Nephron (organoid): ENCODE data around the gene CREB5.

Source experiments
- H3K27ac Mint-ChIP-seq, 3 experiments: 2 replicates each; pipeline ENCODE4 v1.8.0; 2020; ENCODE audit warnings: mixed read lengths in 3 of 3, mild to moderate bottlenecking in 2 of 3, moderate library complexity in 1 of 3
- H3K27me3 Mint-ChIP-seq: 2 replicates; pipeline ENCODE4 v1.8.0; 2021; ENCODE audit warnings: low read depth, mild to moderate bottlenecking, moderate library complexity, mixed read lengths
- H3K36me3 Mint-ChIP-seq: 2 replicates; pipeline ENCODE4 v1.8.0; 2020; ENCODE audit warnings: low read depth, mixed read lengths
- H3K4me1 Mint-ChIP-seq: 2 replicates; pipeline ENCODE4 v1.8.0; 2020; ENCODE audit warnings: mixed read lengths
- H3K4me3 Mint-ChIP-seq, 3 experiments: 2 replicates each; pipeline ENCODE4 v1.8.0; 2020; ENCODE audit warnings: mild to moderate bottlenecking in 3 of 3, mixed read lengths in 3 of 3, moderate library complexity in 2 of 3
- H3K9me3 Mint-ChIP-seq: 2 replicates; pipeline ENCODE4 v1.8.0; 2020; ENCODE audit warnings: mixed read lengths
- CTCF ChIP-seq, 3 experiments: fragments of 200-600 bp; sonication (generic); IDR thresholded peaks; one replicate each; pipeline ENCODE4 v1.5.0; 2021; ENCODE audit warnings: antibody characterized with exemption in 3 of 3; ENCODE audit not compliant: unreplicated experiment in 3 of 3

The CREB5 gene

GRCh38 chr7:28682801-28683200, 270.5 kb downstream of the CREB5 start:
- H3K27me3 Mint-ChIP-seq, result peaks cover 12% of the 10 kb centered on the region

GRCh38 chr7:28684650-28685241, 272.4 kb downstream of the CREB5 start:
- no peaks in the 10 kb centered on the region for H3K36me3 Mint-ChIP-seq
- peaks cover 14% of the 10 kb centered on the region for H3K4me1 Mint-ChIP-seq
- peaks cover 12% of the 10 kb centered on the region for H3K27me3 Mint-ChIP-seq
- H3K9me3 Mint-ChIP-seq, result no peaks in the 10 kb centered on the region
- no peak overlapping the region for H3K27ac Mint-ChIP-seq
- TF ChIP-seq CTCF (IDR thresholded peaks at IDR 0.05; ENCODE audit: unreplicated experiment in 3 of 3), result no peak
- peak overlapping the region in 2 of 3 experiments; percentile 19 to 21 for H3K4me3 Mint-ChIP-seq

More at GRCh38 chr7:28682801-28683200, 270.5 kb downstream of the CREB5 start:
- H3K4me1 Mint-ChIP-seq, result peaks cover 14% of the 10 kb centered on the region
- peak overlapping the region; percentile 44 to 62 (median 59) for H3K27ac Mint-ChIP-seq
- TF ChIP-seq CTCF (IDR thresholded peaks at IDR 0.05; ENCODE audit: unreplicated experiment in 3 of 3), result no peak
- no peaks in the 10 kb centered on the region for H3K9me3 Mint-ChIP-seq
- H3K4me3 Mint-ChIP-seq, result peak overlapping the region in 1 of 3 experiments; percentile 13
- H3K36me3 Mint-ChIP-seq, result no peaks in the 10 kb centered on the region

- peaks cover 14% of the 10 kb centered on the region for H3K4me1 Mint-ChIP-seq
- peaks cover 11% of the 10 kb centered on the region for H3K27me3 Mint-ChIP-seq
- H3K4me3 Mint-ChIP-seq, result no peak overlapping the region
- no peak for TF ChIP-seq CTCF (IDR thresholded peaks at IDR 0.05; ENCODE audit: unreplicated experiment in 3 of 3)
- H3K9me3 Mint-ChIP-seq, result no peaks in the 10 kb centered on the region
- H3K27ac Mint-ChIP-seq, result no peak overlapping the region
- no peaks in the 10 kb centered on the region for H3K36me3 Mint-ChIP-seq
These were observed 272.9 kb downstream of the CREB5 start for GRCh38 chr7:28685242-28685643.

DNA sequence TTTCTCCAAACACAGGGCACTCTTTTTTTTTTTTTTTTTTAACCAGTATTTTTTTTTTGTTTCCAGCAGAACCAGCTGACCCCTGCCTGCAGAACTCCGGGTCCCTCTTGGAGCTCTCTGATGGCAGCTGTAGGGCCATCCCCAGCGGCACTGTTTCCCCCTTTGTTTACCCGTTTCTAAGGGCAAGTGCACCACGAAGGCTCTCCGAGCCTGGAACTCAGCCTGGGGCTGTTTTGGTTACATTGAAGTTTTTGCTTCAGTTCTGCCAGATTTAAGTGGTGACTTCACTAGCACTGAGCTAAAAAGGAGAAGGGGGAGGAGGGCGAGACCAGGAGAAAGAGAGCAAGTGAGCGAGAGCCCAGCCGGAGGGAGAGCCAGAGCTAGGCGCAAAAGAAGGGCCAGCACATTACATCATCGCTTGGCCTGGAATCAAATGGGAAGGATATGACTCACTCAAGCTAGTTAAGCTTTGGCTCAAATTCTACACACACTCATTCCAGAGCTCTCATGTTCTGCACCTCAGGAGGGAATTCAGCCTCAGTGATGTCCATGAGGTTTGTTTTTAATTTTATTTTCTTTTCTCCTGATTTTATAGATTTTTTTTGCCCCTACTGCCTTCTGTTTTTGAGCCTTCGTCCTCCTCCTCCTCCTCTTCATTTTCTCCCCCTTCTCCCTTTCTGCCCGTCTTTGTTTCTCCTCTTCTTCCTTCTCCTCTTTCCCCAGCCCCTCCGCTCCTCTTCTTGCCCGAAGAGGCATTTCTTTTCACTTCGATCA, 273.5 kb downstream of the CREB5 start:
- Mint-ChIP-seq H3K27ac (no peak overlapping the region), H3K27me3 (peaks cover 13% of the 10 kb centered on the region), H3K4me3 (no peak overlapping the region), H3K4me1 (peaks cover 14% of the 10 kb centered on the region), H3K9me3 (no peaks in the 10 kb centered on the region), H3K36me3 (no peaks in the 10 kb centered on the region)
- no peak for TF ChIP-seq CTCF (IDR thresholded peaks at IDR 0.05; ENCODE audit: unreplicated experiment in 3 of 3)

GRCh38 chr7:28686418-28686800, 274.1 kb downstream of the CREB5 start:
- Mint-ChIP-seq H3K4me1 (peaks cover 14% of the 10 kb centered on the region), H3K4me3 (no peak overlapping the region), H3K27me3 (peaks cover 15% of the 10 kb centered on the region), H3K27ac (no peak overlapping the region), H3K9me3 (no peaks in the 10 kb centered on the region), H3K36me3 (no peaks in the 10 kb centered on the region)
- TF ChIP-seq CTCF (IDR thresholded peaks at IDR 0.05; ENCODE audit: unreplicated experiment in 3 of 3), result no peak
